IMR-90 (cell line): ENCODE results near the gene CD248.
"Not testable (repeated sequence)": the region's sequence is repeated elsewhere in the genome, so short reads cannot be mapped to it uniquely, and the experiment has no call there.

Experiments used
- BHLHE40 ChIP-seq: fragments of 150-350 bp; IDR thresholded peaks from 2 replicates; pipeline ENCODE4 v1.6.1; 2016; ENCODE audit warnings: mild to moderate bottlenecking, low read depth, low read length
- CEBPB ChIP-seq: IDR thresholded peaks from 2 replicates; pipeline ENCODE4 v1.6.1; 2012; ENCODE audit warnings: low read depth, low read length, improper control_type of control experiment
- CTCF ChIP-seq: conservative IDR thresholded peaks from 2 replicates; pipeline ENCODE4 v1.5.1; 2012; ENCODE audit warnings: mild to moderate bottlenecking, low read depth, low read length, improper control_type of control experiment
- FOS ChIP-seq: fragments of 150-350 bp; IDR thresholded peaks from 2 replicates; pipeline ENCODE4 v1.6.1; 2016; ENCODE audit warnings: low read depth, low read length
- MAZ ChIP-seq: IDR thresholded peaks from 2 replicates; pipeline ENCODE4 v1.6.1; 2012; ENCODE audit warnings: low read depth, mild to moderate bottlenecking, low read length, improper control_type of control experiment, moderate library complexity, borderline replicate concordance
- MXI1 ChIP-seq: IDR thresholded peaks from 2 replicates; pipeline ENCODE4 v1.6.1; 2012; ENCODE audit warnings: low read depth, mild to moderate bottlenecking, low read length, moderate library complexity, borderline replicate concordance
- NFE2L2 ChIP-seq: fragments of 150-350 bp; IDR thresholded peaks from 2 replicates; pipeline ENCODE4 v1.6.1; 2016; ENCODE audit warnings: low read depth, mild to moderate bottlenecking, low read length
- POLR2A ChIP-seq: IDR thresholded peaks from 2 replicates; pipeline ENCODE4 v1.6.1; 2012; ENCODE audit warnings: mild to moderate bottlenecking, low read depth, low read length
- RAD21 ChIP-seq: IDR thresholded peaks from 2 replicates; pipeline ENCODE4 v1.6.1; 2012; ENCODE audit warnings: low read length, improper control_type of control experiment
- RCOR1 ChIP-seq: IDR thresholded peaks from 2 replicates; pipeline ENCODE4 v1.6.1; 2012; ENCODE audit warnings: mild to moderate bottlenecking, low read length, improper control_type of control experiment; ENCODE audit not compliant: insufficient replicate concordance
- RFX5 ChIP-seq: IDR thresholded peaks from 2 replicates; pipeline ENCODE4 v1.8.0; 2012; ENCODE audit warnings: low read depth, mild to moderate bottlenecking, low read length, moderate library complexity
- TF ChIP-seq, protein P1 (sequence below): fragments of 150-350 bp; IDR thresholded peaks from 2 replicates; pipeline ENCODE4 v1.6.1; 2017; ENCODE audit warnings: mild to moderate bottlenecking, antibody characterized with exemption, low read length, low read depth
- TF ChIP-seq, protein P2 (sequence below): fragments of 150-350 bp; IDR thresholded peaks from 2 replicates; pipeline ENCODE4 v1.6.1; 2016; ENCODE audit warnings: low read depth, mild to moderate bottlenecking, low read length, moderate library complexity, borderline replicate concordance

DNA sequence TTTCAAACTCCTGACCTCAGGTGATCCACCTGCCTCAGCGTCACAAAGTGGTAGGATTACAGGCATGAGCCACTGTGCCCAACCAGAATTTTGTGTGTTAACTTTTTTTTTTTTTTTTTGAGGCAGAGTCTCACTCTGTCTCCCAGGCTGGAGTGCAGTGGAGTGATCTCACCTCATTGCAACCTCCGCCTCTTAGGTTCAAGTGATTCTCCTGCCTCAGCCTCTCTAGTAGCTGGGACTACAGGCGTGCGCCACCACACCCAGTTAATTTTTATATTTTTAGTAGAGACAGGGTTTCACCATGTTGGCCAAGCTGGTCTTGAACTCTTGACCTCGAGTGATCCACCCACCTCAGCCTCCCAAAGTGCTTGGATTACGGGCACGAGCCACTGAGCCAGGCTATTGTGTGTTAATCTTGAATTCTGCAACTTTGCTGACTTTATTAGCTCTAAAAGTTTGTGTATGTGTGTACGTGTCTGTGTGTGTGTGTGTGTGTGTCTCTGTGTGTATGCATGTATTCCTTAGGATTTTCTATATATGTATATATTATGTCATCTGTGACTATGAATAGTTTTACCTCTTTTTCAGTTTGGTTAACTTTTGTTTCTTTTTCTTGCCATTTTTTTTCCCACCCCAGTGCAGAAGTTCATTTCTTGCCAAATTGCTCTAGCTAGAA is 33.9 kb upstream of the CD248 start:
- TF ChIP-seq CTCF, POLR2A, RCOR1, RFX5, FOS, BHLHE40, MAZ, MXI1, CEBPB, RAD21, NFE2L2: not testable (repeated sequence)
- TF ChIP-seq, protein P1, sequence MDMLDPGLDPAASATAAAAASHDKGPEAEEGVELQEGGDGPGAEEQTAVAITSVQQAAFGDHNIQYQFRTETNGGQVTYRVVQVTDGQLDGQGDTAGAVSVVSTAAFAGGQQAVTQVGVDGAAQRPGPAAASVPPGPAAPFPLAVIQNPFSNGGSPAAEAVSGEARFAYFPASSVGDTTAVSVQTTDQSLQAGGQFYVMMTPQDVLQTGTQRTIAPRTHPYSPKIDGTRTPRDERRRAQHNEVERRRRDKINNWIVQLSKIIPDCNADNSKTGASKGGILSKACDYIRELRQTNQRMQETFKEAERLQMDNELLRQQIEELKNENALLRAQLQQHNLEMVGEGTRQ, result not testable (repeated sequence)
- TF ChIP-seq, protein P2, sequence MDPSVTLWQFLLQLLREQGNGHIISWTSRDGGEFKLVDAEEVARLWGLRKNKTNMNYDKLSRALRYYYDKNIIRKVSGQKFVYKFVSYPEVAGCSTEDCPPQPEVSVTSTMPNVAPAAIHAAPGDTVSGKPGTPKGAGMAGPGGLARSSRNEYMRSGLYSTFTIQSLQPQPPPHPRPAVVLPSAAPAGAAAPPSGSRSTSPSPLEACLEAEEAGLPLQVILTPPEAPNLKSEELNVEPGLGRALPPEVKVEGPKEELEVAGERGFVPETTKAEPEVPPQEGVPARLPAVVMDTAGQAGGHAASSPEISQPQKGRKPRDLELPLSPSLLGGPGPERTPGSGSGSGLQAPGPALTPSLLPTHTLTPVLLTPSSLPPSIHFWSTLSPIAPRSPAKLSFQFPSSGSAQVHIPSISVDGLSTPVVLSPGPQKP, result not testable (repeated sequence)
